Fibroblast of skin of abdomen (primary cell): Measurements from ENCODE around the gene FCRL5. TPM values are rescaled to one million over a fixed set of nuclear protein-coding genes. Genes with fewer than 3 reads are reported as not detected.
"Not testable (repeated sequence)": the region's sequence is repeated elsewhere in the genome, so short reads cannot be mapped to it uniquely, and the experiment has no call there.

ENCODE experiments used
- DNase-seq: peaks from one replicate; pipeline ENCODE4 v3.0.0-alpha.2; 2013
- polyA plus RNA-seq, 2 experiments: library from polyadenylated mRNA; unstranded; fragments of 120-200 nt; gene quantifications; one replicate each; pipeline ENCODE4 v1.2.1, GENCODE V29; 2013; ENCODE audit not compliant: insufficient read length in 2 of 2

Gene FCRL5
- not detected for polyA plus RNA-seq (2013, experiment 1 of 2; ENCODE audit: insufficient read length)
- not detected for polyA plus RNA-seq (2013, experiment 2 of 2; ENCODE audit: insufficient read length)

DNA sequence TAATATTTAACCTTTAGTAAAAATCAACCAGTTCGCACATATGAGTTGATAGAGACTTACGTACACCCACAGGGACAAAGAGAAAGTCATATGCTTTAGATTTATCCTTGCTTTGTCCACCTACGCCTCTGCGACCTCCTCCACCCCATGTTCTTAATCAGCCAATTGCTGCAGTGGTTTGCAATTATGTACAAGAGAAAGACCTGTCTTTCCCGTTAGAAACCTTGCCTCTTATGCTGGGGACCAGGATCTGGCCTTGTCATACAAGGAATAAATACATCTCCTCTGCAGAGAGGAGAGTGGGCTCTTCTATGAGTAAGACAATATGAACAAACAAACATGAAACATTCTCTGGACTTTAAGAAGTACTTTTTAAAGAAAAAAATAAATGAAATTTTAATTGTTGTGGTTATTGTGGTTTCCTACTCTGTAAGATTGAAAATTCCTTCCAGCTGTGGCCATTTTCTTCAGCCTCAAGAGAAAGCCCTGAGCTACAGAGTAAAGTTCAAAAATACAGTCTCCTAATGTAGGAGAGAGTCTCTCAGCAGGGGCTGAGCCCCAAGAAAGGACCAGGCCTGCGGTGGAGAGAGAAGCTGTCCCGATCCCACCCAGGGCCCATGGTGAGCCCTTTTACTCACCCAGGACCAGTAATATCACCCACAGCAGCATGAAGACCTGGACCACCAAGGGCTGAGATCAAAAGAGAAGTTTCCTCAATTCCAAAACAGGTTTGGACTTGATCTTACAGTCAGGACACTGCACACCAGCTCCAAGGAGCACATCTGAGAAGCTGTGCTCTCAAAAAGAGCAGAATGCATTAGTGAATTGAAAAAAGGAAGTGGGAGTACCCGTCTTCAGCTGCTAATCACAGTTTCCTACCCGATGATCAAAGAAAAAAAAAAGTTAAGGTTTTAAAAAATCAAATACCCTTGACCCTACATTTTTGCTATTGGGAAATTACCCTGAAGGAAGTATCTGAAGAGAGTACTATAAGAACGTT is at the start of gene FCRL5:
Gene FCRL5 (minus strand): TSS at position 822 of the 1,000 bp plus-strand sequence. CDS start 153 bp downstream, at position 669.
- no peak for DNase-seq

GRCh38 chr1:157600236-157600635 is 47.9 kb upstream of the FCRL5 start:
- DNase-seq, result peak; percentile 9

- DNase-seq, result no peak
Observed at GRCh38 chr1:157597959-157598667, 45.8 kb upstream of the FCRL5 start, which contains the start of gene FCRL4. Gene FCRL4, minus strand, starts transcription at chr1:157598085. Its CDS starts 141 bp downstream, at chr1:157597944.

DNA sequence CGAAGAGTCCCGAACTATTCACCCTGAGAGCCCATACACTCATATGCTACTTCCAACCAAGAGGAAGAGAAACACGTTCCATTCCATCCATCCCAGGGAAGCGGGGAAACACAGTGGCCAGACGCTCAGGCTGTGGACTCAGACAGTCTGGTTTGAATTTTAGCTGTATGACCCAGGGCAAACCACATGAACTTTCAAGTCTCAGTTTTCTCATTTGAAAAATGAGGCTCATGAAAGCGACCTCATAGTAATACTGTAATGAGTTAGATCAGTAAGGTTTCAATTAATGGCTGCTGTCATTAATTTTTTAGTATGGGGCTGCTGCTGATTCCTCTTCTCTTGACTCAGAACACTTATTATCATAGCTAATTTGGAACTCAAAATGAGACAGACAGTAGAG is 44.1 kb upstream of the FCRL5 start:
- peak; percentile 60 for DNase-seq

DNA sequence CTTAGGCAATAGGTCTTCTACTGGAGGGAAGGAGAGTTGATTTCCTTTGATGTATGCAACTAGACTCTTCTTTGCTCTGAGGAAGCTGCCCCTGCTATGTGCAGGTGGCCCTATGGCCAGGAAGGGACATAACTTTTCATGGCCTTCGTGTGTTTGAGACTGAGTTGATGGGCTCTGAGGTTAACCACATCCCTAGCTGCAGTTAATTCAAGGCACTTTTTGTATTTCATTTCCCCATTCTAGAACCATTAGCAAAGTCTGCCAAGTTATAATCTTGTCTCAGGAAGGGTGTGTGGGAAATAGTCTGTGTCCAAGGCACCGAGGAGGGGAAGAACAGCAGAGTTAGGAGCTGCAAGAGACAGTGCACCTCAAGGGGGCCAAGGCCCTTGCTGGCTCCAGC is 43.0 kb upstream of the FCRL5 start:
- DNase-seq, result no peak

DNA sequence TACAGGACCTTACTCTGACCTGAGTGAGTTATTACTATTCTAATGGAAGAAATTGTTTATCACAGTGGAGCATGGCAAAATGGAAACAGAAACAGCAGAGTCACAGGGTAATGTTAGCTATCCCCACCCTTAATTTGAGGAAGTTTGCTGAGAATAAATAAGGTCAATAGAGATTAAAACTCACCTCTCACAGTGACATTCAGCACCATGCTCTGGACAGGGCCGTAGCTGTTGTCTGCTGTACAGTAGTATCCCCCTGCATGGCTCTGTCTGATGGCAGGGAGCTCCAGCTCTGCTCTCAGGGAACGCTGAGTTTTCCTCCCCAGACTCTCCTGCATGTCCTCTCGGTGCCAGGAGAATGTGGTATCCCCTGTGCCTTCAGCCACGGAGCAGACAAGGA is 33.7 kb upstream of the FCRL5 start:
- DNase-seq, result no peak

DNA sequence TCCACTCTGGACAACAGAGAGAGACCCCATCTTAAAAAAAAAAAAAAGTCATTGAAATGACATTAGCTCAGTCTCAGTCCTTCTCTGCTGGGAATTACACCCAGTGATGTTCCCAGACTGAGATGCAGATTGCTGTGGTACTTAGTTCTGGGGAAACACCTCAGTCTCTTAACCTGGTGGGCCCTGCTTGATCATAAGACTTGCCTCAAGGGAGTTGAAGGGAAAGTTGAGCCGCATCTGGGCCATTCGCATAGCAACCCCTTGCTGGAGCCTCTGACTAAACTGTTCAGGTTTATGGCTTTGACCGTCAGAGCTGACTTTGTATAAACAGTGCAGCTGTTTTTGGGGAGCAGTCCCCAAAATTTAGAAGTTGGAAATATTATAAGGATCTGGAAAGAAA is 32.2 kb upstream of the FCRL5 start:
- no peak for DNase-seq

DNA sequence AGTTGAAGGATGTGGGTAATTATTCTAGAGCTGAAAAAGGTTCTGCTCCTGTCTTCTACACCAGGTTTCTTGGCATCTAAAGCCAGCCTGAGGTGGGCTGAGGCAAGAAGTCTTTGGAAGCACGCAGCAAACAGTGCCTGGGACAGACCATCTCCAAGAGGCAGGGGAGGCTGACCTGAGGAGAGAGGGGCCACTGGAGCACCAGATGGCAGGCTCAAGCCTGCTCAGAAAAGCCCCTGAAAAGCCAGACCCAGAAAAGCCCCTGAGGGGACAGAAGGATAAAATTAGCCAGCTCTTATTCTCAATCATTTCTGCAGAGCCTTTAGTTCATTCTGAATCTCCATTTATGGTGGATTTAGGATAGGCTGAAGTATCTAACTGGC is 28.5 kb upstream of the FCRL5 start:
- DNase-seq, result no peak

DNA sequence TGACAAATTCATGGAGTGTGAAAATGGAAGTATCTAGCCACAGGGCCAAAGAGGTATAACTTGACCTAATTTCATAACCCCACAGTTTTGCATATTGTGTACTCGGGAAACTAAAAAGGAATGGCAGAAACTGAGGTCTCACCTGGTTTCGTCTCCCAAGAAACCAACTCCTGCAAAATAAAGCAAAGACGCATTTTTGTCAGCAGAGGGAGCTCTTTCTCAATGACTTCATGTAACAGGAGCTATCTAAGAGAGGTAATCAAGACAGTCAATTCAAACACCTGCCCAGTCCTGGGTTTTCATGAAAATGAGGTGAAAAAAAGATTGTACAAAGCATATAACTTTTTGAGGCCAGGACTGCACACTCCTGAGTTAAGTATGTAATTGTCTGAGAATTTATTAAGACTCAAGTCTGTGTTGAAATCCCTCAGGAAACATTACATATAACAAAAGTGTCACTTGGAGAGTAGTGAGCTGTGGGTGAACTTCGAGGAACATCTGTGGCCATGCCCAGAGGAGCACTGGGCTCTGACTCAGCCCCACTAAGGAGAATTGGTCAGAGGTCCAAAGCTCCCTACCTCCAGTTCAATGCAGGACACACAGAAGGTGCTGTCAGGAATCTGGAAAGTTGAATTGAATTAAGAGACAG is 28.0 kb upstream of the FCRL5 start:
- peak; percentile 50 for DNase-seq

- DNase-seq, result no peak
Observed at GRCh38 chr1:157577420-157577819, 25.1 kb upstream of the FCRL5 start.

DNA sequence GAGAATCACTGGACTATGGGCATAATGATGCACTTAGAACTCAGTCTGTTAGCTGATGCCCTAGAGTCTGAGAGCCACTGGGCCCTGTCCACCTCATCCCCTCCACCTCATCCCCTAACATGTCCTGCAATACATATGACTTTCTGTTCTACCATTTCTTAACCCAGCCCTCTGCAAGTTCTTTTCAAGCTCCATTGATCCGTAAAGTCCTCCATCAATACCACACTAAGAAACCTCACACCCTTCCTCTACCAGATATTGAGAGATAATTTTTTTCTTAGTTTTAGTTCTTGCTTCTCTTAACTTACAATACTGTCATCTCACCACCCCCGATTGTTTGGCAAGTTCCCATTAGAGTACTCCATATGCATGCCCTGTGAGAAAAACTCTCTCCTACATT is 23.4 kb upstream of the FCRL5 start:
- no peak for DNase-seq

DNA sequence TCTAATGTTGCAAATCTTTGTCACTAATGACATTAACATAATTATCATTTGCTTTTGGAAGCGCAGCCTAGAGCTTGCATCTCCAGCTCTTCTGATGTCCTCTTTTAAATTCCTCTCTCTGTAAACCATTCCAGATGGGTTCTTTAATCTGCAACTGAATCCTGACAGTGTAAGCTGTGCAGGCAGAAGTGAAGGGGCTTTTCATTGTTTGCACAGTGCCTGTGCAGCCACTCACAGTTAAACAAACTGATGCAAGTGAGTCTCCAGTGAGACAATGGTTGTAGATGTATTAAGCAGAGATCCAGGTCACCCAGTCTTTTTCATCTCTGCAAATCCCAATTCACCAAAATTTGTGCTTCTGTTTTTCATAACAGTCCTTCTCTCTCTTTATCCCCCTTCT is 22.5 kb upstream of the FCRL5 start:
- DNase-seq, result no peak

DNA sequence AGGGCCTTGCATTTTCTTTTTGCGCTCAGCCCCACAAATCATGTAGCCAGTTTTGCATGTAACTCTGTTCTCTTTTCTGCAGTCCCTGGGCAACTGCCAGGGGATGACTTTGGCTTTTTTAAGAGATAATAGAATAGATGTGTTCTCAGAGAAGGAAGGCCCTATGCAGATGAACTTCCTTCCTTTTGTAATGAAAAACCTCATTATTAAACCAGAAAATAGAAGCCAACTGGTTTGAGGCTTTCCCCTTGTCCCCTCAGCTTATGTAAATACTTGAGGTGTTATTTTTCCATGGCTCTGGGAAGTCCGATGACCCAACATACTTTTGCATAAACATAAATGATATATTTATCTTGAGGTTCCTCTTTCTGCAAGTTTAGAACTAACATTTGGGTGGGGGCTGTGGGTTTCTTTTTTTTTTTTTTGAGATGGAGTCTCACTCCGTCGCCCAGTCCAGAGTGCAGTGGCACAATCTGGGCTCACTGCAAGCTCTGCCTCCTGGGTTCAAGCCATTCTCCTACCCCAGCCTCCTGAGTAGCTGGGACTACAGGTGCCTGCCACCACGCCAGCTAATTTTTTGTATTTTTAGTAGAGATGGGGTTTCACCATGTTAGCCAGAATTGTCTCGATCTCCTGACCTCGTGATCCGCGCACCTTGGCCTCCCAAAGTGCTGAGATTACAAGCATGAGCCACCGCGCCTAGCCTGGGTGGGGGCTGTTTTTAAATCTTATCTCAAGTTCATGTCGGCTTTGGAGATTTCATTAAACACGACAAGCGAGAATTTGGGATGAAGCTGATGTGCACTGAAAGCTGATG is 14.4 kb upstream of the FCRL5 start:
- DNase-seq, result no peak

GRCh38 chr1:157562515-157562914 is 10.2 kb upstream of the FCRL5 start:
- DNase-seq, result no peak

GRCh38 chr1:157558119-157558518 is 5.8 kb upstream of the FCRL5 start:
- DNase-seq, result no peak

- DNase-seq, result not testable (repeated sequence)
Observed at GRCh38 chr1:157548081-157548480, 4.2 kb downstream of the FCRL5 start.

GRCh38 chr1:157542676-157543075 is 9.6 kb downstream of the FCRL5 start:
- DNase-seq, result no peak

DNA sequence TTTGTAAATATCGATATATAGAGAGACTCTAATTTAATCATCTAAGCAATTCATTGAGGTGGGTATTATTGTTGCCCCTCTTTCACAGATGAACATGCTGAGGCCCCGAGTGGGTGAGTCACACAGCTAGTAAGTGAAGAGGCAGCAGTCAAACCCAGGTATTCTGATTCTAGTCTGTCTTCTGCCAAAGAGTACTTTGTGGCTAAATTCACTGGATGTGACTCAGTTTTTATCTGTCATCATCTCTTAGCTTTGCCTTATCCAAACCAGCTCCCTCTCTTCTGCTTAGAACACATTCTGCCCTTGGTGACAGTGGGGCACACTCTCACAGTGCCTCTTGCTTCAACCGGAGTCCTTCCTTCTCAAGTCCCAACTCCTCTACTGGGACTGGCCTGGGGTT is 11.5 kb downstream of the FCRL5 start:
- DNase-seq, result peak; percentile 18

GRCh38 chr1:157540160-157540748 is 12.1 kb downstream of the FCRL5 start:
- no peak for DNase-seq

- DNase-seq, result no peak
Observed at GRCh38 chr1:157539568-157539967, 12.7 kb downstream of the FCRL5 start.

- no peak for DNase-seq
Observed at GRCh38 chr1:157532569-157532968, 19.7 kb downstream of the FCRL5 start.
